Measurements from ENCODE around the gene GPD2. TPM values are rescaled to one million over a fixed set of nuclear protein-coding genes. Genes with fewer than 3 reads are reported as not detected.

GPD2 gene
- total and polyA plus RNA-seq, 10 of the 15 experiments (the other 5 are each of a cell fraction or from before 2014, with no cell fraction given), result 10.0 to 73.5 (median 43.4) TPM

GRCh38 chr2:156491176-156491575 is 55.0 kb downstream of the GPD2 start:
- no peaks in the 10 kb centered on the region for H4K20me1 ChIP-seq (ENCODE audit: control insufficient read depth, insufficient read depth)
- ATAC-seq, result no peak
- H3K4me1 ChIP-seq (ENCODE audit: control insufficient read depth, insufficient read depth, low read length), result peaks cover 13% of the 10 kb centered on the region
- SMC1A ChIA-PET (ENCODE audit: uncharacterized antibody, unreplicated experiment), result interaction anchor here (0.6 to 2.5 kb wide), 7 partner anchors 10 to 95 kb away, joined by 3 to 10 read pairs (median 4); no protein-coding TSS in a partner anchor
- no peaks in the 10 kb centered on the region for H3K27me3 ChIP-seq (replicated peaks in 1 of 2; ENCODE audit: control insufficient read depth in 2 of 2, insufficient read depth in 2 of 2, low read length in 1 of 2)
- no peak for DNase-seq (ENCODE audit: low read depth, low spot score)
- no peak overlapping the region for H2AFZ ChIP-seq (ENCODE audit: control insufficient read depth, low read depth, low read length)
- in situ Hi-C loops (cut with MboI) (no loop called here), intact Hi-C loops (cut with micrococcal nuclease; ENCODE audit: unreplicated experiment) (no loop called here)
- no peak overlapping the region for H3K4me3 ChIP-seq
- POLR2A ChIA-PET, result no interaction called here
- RAD21 ChIA-PET (ENCODE audit: unreplicated experiment), result interaction anchor here (0.7 to 2.1 kb wide), 3 partner anchors 22 to 91 kb away, joined by 3 to 4 read pairs (median 4); no protein-coding TSS in a partner anchor
- BruUV-seq (replicated peaks), result no TSS peak
- H3K36me3 ChIP-seq (ENCODE audit: control insufficient read depth in 2 of 2, insufficient read depth in 2 of 2, low read length in 1 of 2), result no peaks in the 10 kb centered on the region; a peak in 1 of 4 replicates
- TF ChIP-seq FOS (IDR thresholded peaks at IDR 0.05; ENCODE audit: borderline replicate concordance, extremely low read depth, insufficient read length) (no peak), CBX3 (IDR thresholded peaks at IDR 0.05; ENCODE audit: borderline replicate concordance, low read depth) (no peak), YY1 (IDR thresholded peaks at IDR 0.05; ENCODE audit: low read depth, low read length) (no peak), IKZF2 (IDR thresholded peaks at IDR 0.05) (no peak), TCF12 (IDR thresholded peaks at IDR 0.05; ENCODE audit: low read depth, low read length) (no peak), NFIC (IDR thresholded peaks at IDR 0.05; ENCODE audit: low read depth, low read length) (no peak), ZNF384 (IDR thresholded peaks at IDR 0.05; ENCODE audit: borderline replicate concordance, low read depth, low read length) (no peak), ZBED1 (IDR thresholded peaks at IDR 0.05; ENCODE audit: borderline replicate concordance) (no peak), CEBPB (IDR thresholded peaks at IDR 0.05; ENCODE audit: borderline replicate concordance in 1 of 2, low read depth in 2 of 2, low read length in 2 of 2) (no peak), POU2F2 (IDR thresholded peaks at IDR 0.05; ENCODE audit: borderline replicate concordance, low read depth, low read length) (no peak), CREM (IDR thresholded peaks at IDR 0.05; ENCODE audit: low read depth) (no peak), SIX5 (IDR thresholded peaks at IDR 0.05; ENCODE audit: low read depth, low read length, severe bottlenecking) (no peak), RBBP5 (conservative IDR thresholded peaks at IDR 0.05) (no peak), EZH2 (IDR thresholded peaks at IDR 0.05; ENCODE audit: borderline replicate concordance, control insufficient read depth, low read depth, low read length) (no peak)
- H3K9me3 ChIP-seq (replicated peaks; ENCODE audit: control insufficient read depth, insufficient read depth, low read length), result no peaks in the 10 kb centered on the region
- peaks cover 5% of the 10 kb centered on the region; the same call in 1 of the 2 replicates for H3K79me2 ChIP-seq (ENCODE audit: control insufficient read depth, insufficient read depth, low read length)
- WGBS (ENCODE audit: insufficient coverage, insufficient replicate concordance, low lambda C conversion rate, missing lambda C conversion rate), result 100% methylated on average over 2 of the region's 2 CpGs
- H3K27ac ChIP-seq (ENCODE audit: control insufficient read depth, insufficient read depth), result no peak overlapping the region
- FAIRE-seq, result no peak
- H3K9ac ChIP-seq (ENCODE audit: control insufficient read depth, insufficient read depth, low read length), result no peak overlapping the region
- H3K4me2 ChIP-seq (ENCODE audit: control insufficient read depth, insufficient read depth), result no peak overlapping the region
- CTCF ChIA-PET, result interaction anchor here (0.6 to 1.3 kb wide), 4 partner anchors 10 to 90 kb away, joined by 3 to 4 read pairs (median 4); no protein-coding TSS in a partner anchor

Data from GM12878 (cell line).